Measurements from ENCODE around the gene MROH8.

DNA sequence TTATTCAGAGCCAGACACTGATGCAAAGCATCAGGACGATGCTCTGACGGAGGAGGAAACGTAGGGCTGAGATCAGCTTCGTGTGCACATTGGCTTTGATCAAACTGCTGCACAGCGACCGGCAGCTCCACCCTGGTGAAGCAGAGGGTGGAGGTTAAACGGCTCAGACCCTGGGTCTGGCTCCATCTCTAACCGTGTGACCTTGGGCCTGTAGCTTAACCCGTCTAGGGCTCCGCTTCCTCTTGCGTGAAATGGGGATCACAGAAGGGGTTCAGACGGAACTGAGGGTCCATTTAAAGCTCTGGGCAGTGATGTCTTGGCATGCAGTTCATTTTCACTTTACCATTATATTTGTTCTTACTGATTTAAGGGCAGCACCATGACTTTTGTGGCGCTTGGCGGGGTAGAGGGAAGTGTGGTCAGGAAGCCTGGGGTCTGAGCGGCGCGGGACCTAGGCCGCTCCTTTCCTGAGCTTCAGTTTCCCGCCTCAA is 84.2 kb downstream of the MROH8 start:
- TF ChIP-seq POLR2A (IDR thresholded peaks at IDR 0.05; ENCODE audit: low read depth, low read length) (no peak), POLR2AphosphoS5 (IDR thresholded peaks at IDR 0.05; ENCODE audit: low read depth, low read length) (no peak), SPI1 (IDR thresholded peaks at IDR 0.05; ENCODE audit: low read depth, low read length) (0 out of 2 replicates have a peak, but pooled peaks have one; percentile 25), PAX5 (IDR thresholded peaks at IDR 0.05; ENCODE audit: insufficient read depth, low read length, severe bottlenecking) (no peak), TAF1 (IDR thresholded peaks at IDR 0.05; ENCODE audit: low read depth, low read length) (no peak), POU2F2 (IDR thresholded peaks at IDR 0.05; ENCODE audit: low read depth, low read length) (no peak)

Data from GM12891 (cell line).